Ovary (tissue), 3 donors: ENCODE data around the gene CACNA1C.

Experiments
- EP300 ChIP-seq: sonication (generic); formaldehyde crosslinking; IDR thresholded peaks from one replicate; pipeline ENCODE4 v1.6.1; 2017; ENCODE audit warnings: antibody characterized with exemption
- POLR2A ChIP-seq: fragments of 450-650 bp; IDR thresholded peaks from one replicate; pipeline ENCODE4 v1.6.1; 2017; ENCODE audit warnings: antibody characterized with exemption, mild to moderate bottlenecking, moderate library complexity
- TF ChIP-seq, protein P1 (sequence below), 3 donors: fragments of 450-650 bp in 2 of 3; fragments of 200-600 bp in 1 of 3; IDR thresholded peaks; one replicate each; pipeline versions ENCODE4 v1.5.1 to v1.8.0; 2016 to 2022; ENCODE audit warnings: antibody characterized with exemption in 3 of 3, mild to moderate bottlenecking in 1 of 3
- donor health status: DM: no; HTN: no; CAD: no.

DNA sequence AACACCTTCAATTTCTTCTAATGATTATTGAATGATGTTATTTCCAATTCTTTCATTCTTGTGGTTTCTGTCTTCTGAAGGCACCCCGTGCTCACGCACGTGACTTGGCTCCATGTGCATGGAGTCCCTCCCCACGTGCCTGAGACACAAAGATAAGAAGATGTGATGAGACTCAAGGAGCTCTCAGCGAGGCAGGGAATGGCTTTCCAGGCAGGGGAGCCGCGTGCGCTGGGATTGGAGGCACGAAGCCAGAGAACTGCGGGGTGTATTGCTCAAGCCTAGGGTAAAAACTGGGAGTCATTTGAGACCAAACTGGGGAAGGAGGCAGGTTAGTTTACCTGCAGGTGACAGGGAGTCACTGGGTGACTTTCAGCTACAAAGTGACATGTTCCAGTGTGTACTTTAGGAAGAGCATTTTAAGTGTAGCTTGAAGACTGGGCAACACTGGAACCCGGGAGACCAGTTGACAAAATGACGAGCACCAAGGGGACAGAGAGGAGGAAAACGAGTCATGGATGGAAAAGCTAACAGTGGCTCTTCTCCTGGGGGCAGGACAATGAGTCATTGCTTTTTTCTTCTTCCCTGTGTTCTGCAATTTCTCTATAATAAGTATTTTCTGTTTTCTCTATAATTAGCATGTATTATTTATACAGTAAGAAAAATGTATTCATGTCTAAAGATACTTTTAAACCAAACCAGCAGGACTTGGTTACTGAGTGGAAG lies 430.3 kb downstream of the CACNA1C start:
- no peak for TF ChIP-seq POLR2A
- TF ChIP-seq, protein P1, sequence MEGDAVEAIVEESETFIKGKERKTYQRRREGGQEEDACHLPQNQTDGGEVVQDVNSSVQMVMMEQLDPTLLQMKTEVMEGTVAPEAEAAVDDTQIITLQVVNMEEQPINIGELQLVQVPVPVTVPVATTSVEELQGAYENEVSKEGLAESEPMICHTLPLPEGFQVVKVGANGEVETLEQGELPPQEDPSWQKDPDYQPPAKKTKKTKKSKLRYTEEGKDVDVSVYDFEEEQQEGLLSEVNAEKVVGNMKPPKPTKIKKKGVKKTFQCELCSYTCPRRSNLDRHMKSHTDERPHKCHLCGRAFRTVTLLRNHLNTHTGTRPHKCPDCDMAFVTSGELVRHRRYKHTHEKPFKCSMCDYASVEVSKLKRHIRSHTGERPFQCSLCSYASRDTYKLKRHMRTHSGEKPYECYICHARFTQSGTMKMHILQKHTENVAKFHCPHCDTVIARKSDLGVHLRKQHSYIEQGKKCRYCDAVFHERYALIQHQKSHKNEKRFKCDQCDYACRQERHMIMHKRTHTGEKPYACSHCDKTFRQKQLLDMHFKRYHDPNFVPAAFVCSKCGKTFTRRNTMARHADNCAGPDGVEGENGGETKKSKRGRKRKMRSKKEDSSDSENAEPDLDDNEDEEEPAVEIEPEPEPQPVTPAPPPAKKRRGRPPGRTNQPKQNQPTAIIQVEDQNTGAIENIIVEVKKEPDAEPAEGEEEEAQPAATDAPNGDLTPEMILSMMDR (IDR thresholded peaks at IDR 0.05): no peak
- TF ChIP-seq EP300: no peak
